GM18870 (cell line): ENCODE measurements around the gene PWWP2B.

Source experiments
- ATAC-seq: cut with Tn5 transposase; IDR thresholded peaks from one replicate; pipeline ENCODE4 v1.9.1; 2021; ENCODE audit warnings: moderate library complexity; ENCODE audit not compliant: unreplicated experiment

Gene PWWP2B

GRCh38 chr10:132444877-132445351 is 47.9 kb downstream of the PWWP2B start:
- no peak for ATAC-seq

- ATAC-seq: no peak
These were observed 48.7 kb downstream of the PWWP2B start for GRCh38 chr10:132445516-132446194.

GRCh38 chr10:132446195-132446581 is 49.2 kb downstream of the PWWP2B start:
- no peak for ATAC-seq

GRCh38 chr10:132446661-132447445 is 49.9 kb downstream of the PWWP2B start:
- ATAC-seq: no peak

GRCh38 chr10:132447446-132448247 is 50.6 kb downstream of the PWWP2B start:
- ATAC-seq: no peak

- no peak for ATAC-seq
These were observed 51.3 kb downstream of the PWWP2B start for GRCh38 chr10:132448248-132448731.

GRCh38 chr10:132449051-132449810 is 52.2 kb downstream of the PWWP2B start:
- ATAC-seq: no peak

- ATAC-seq: no peak
These were observed 52.8 kb downstream of the PWWP2B start for GRCh38 chr10:132449811-132450181.

- ATAC-seq: no peak
These were observed 53.4 kb downstream of the PWWP2B start for GRCh38 chr10:132450466-132450824.

- no peak for ATAC-seq
These were observed 54.0 kb downstream of the PWWP2B start for GRCh38 chr10:132450825-132451505.

GRCh38 chr10:132451506-132452215 is 54.7 kb downstream of the PWWP2B start:
- ATAC-seq: no peak

- ATAC-seq: no peak
These were observed 55.2 kb downstream of the PWWP2B start for GRCh38 chr10:132452216-132452650.

- no peak for ATAC-seq
These were observed 55.9 kb downstream of the PWWP2B start for GRCh38 chr10:132452651-132453469.

GRCh38 chr10:132453470-132453861 is 56.5 kb downstream of the PWWP2B start:
- no peak for ATAC-seq

- no peak for ATAC-seq
These were observed 57.5 kb downstream of the PWWP2B start for GRCh38 chr10:132454296-132455198.

GRCh38 chr10:132455441-132455971 is 58.5 kb downstream of the PWWP2B start:
- no peak for ATAC-seq
